UCSD-AML1 (cell line): ENCODE data around the gene MKKS.
"Not testable (repeated sequence)": the region's sequence is repeated elsewhere in the genome, so short reads cannot be mapped to it uniquely, and the experiment has no call there.

Source experiments
- DNase-seq: peaks from one replicate; lab custom pipeline; 2025; ENCODE audit not compliant: unreplicated experiment; lab: John Stamatoyannopoulos, UW

Gene MKKS

GRCh38 chr20:10449270-10449669 lies 15.2 kb upstream of the MKKS start:
- DNase-seq = no peak

- DNase-seq = no peak
Measured at GRCh38 chr20:10448270-10449156, 14.5 kb upstream of the MKKS start.

- no peak for DNase-seq
Measured at GRCh38 chr20:10447028-10447427, 13.0 kb upstream of the MKKS start.

GRCh38 chr20:10445758-10446157 lies 11.7 kb upstream of the MKKS start:
- no peak for DNase-seq

- DNase-seq = no peak
Measured at GRCh38 chr20:10443936-10444335, 9.9 kb upstream of the MKKS start.

- DNase-seq = no peak
Measured at GRCh38 chr20:10438217-10438616, 4.2 kb upstream of the MKKS start.

GRCh38 chr20:10436053-10436699 lies 2.2 kb upstream of the MKKS start:
- no peak for DNase-seq

- DNase-seq = peak; percentile 93
Measured at GRCh38 chr20:10434832-10435812, 1.1 kb upstream of the MKKS start, which contains the start of gene SLX4IP. SLX4IP (plus strand) TSS chr20:10435305; CDS start chr20:10458205, 22,900 bp downstream.

GRCh38 chr20:10434467-10434831 lies 427 bp upstream of the MKKS start:
- peak; percentile 90 for DNase-seq

GRCh38 chr20:10433014-10433622 lies 904 bp downstream of the MKKS start:
- no peak for DNase-seq

GRCh38 chr20:10432079-10432478 lies 1.9 kb downstream of the MKKS start:
- no peak for DNase-seq

- DNase-seq = no peak
Measured at GRCh38 chr20:10430704-10431103, 3.3 kb downstream of the MKKS start.

- DNase-seq = no peak
Measured at GRCh38 chr20:10430000-10430466, 4.0 kb downstream of the MKKS start.

- DNase-seq = no peak
Measured at GRCh38 chr20:10429443-10429981, 4.5 kb downstream of the MKKS start.

- DNase-seq = no peak
Measured at GRCh38 chr20:10428008-10428407, 6.0 kb downstream of the MKKS start.

- DNase-seq = peak; percentile 20
Measured at GRCh38 chr20:10427060-10427692, 6.8 kb downstream of the MKKS start.

GRCh38 chr20:10423735-10424134 lies 10.3 kb downstream of the MKKS start:
- no peak for DNase-seq

- no peak for DNase-seq
Measured at GRCh38 chr20:10419550-10420133, 14.4 kb downstream of the MKKS start.

- DNase-seq = not testable (repeated sequence)
Measured at GRCh38 chr20:10417218-10417617, 16.8 kb downstream of the MKKS start.
